Osteocyte (in vitro differentiated cells): ENCODE measurements around the gene ARID4B. TPM values are rescaled to one million over a fixed set of nuclear protein-coding genes. Genes with fewer than 3 reads are reported as not detected.

Experiments
- DNase-seq: peaks from one replicate; pipeline ENCODE4 v3.0.0; 2021; ENCODE audit warnings: mixed read lengths; ENCODE audit not compliant: unreplicated experiment; ENCODE audit errors: extremely low spot score
- H3K27ac Mint-ChIP-seq: one replicate; pipeline ENCODE4 v1.8.0; 2021; ENCODE audit warnings: mild to moderate bottlenecking, mixed read lengths; ENCODE audit not compliant: unreplicated experiment
- H3K27me3 Mint-ChIP-seq: one replicate; pipeline ENCODE4 v1.8.0; 2021; ENCODE audit warnings: mixed read lengths; ENCODE audit not compliant: unreplicated experiment
- H3K36me3 Mint-ChIP-seq: one replicate; pipeline ENCODE4 v1.8.0; 2021; ENCODE audit warnings: mixed read lengths; ENCODE audit not compliant: unreplicated experiment
- H3K4me1 Mint-ChIP-seq: one replicate; pipeline ENCODE4 v1.8.0; 2021; ENCODE audit warnings: mixed read lengths; ENCODE audit not compliant: unreplicated experiment
- H3K4me3 Mint-ChIP-seq: one replicate; pipeline ENCODE4 v1.8.0; 2021; ENCODE audit warnings: mild to moderate bottlenecking, moderate library complexity, mixed read lengths; ENCODE audit not compliant: unreplicated experiment
- H3K9me3 Mint-ChIP-seq: one replicate; pipeline ENCODE4 v1.8.0; 2021; ENCODE audit warnings: mixed read lengths; ENCODE audit not compliant: unreplicated experiment
- total RNA-seq: library from RNA; stranded (reverse); gene quantifications from 2 replicates; pipeline ENCODE4 v1.2.1, GENCODE V29; 2021
- TF ChIP-seq, protein P1 (sequence below): fragments of 200-600 bp; sonication (generic); IDR thresholded peaks from 2 replicates; pipeline ENCODE4 v1.5.0; 2021; ENCODE audit warnings: antibody characterized with exemption, mild to moderate bottlenecking, moderate library complexity

ARID4B gene
- total RNA-seq, 1 donor from 2014 or later, result 41.3 TPM

- Mint-ChIP-seq H3K27ac (no peak overlapping the region), H3K9me3 (no peaks in the 10 kb centered on the region), H3K36me3 (no peaks in the 10 kb centered on the region), H3K4me1 (peaks cover 25% of the 10 kb centered on the region), H3K4me3 (no peak overlapping the region), H3K27me3 (no peaks in the 10 kb centered on the region)
- TF ChIP-seq, protein P1, sequence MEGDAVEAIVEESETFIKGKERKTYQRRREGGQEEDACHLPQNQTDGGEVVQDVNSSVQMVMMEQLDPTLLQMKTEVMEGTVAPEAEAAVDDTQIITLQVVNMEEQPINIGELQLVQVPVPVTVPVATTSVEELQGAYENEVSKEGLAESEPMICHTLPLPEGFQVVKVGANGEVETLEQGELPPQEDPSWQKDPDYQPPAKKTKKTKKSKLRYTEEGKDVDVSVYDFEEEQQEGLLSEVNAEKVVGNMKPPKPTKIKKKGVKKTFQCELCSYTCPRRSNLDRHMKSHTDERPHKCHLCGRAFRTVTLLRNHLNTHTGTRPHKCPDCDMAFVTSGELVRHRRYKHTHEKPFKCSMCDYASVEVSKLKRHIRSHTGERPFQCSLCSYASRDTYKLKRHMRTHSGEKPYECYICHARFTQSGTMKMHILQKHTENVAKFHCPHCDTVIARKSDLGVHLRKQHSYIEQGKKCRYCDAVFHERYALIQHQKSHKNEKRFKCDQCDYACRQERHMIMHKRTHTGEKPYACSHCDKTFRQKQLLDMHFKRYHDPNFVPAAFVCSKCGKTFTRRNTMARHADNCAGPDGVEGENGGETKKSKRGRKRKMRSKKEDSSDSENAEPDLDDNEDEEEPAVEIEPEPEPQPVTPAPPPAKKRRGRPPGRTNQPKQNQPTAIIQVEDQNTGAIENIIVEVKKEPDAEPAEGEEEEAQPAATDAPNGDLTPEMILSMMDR, result no peak
- no peak for DNase-seq
Measured at GRCh38 chr1:235329139-235329902, 1.3 kb upstream of the ARID4B start.

- Mint-ChIP-seq H3K36me3 (no peaks in the 10 kb centered on the region), H3K9me3 (no peaks in the 10 kb centered on the region), H3K4me1 (peaks cover 29% of the 10 kb centered on the region), H3K27ac (peak within 1 kb of the TSS; percentile 89), H3K27me3 (no peaks in the 10 kb centered on the region), H3K4me3 (no peak within 1 kb of the TSS)
- TF ChIP-seq, protein P1, result no peak
- DNase-seq, result peak; percentile 99
Measured at GRCh38 chr1:235328271-235329138, 526 bp upstream of the ARID4B start, which contains the start of gene GGPS1. Gene GGPS1, plus strand, starts transcription at chr1:235328570. Its CDS starts 6,695 bp downstream, at chr1:235335265.

- peak; percentile 86 for DNase-seq
- H3K27ac Mint-ChIP-seq, result peak overlapping the region; percentile 94
- H3K9me3 Mint-ChIP-seq, result no peaks in the 10 kb centered on the region
- H3K4me1 Mint-ChIP-seq, result peaks cover 34% of the 10 kb centered on the region
- TF ChIP-seq, protein P1, result no peak
- peaks cover 4% of the 10 kb centered on the region for H3K36me3 Mint-ChIP-seq
- peak overlapping the region; percentile 94 for H3K4me3 Mint-ChIP-seq
- H3K27me3 Mint-ChIP-seq, result no peaks in the 10 kb centered on the region
Measured at GRCh38 chr1:235326719-235327558, 1.0 kb downstream of the ARID4B start.

DNA sequence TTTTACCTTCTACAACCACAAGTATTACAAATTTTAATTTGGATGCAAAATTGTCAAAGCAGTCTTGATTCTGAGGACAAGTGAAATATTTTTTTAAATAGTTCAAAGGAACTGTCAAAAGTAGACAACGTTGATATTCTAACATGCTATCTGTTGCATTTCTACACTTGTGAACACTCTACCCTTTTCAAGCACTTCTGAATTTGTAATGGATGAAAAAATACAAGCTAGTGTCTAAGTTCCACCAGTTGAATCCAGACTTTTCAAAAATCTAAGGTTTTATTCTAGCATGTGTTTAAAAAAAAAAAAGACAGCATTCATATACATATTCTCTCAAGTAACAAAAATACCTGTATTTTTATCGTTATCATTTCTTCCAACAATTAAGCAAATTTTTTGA is 2.1 kb downstream of the ARID4B start:
- DNase-seq, result no peak
- Mint-ChIP-seq H3K4me1 (peaks cover 34% of the 10 kb centered on the region), H3K27me3 (no peaks in the 10 kb centered on the region), H3K27ac (peak overlapping the region; percentile 94), H3K9me3 (no peaks in the 10 kb centered on the region), H3K36me3 (peaks cover 8% of the 10 kb centered on the region), H3K4me3 (peak overlapping the region; percentile 94)
- TF ChIP-seq, protein P1, result no peak
